Stimulated activated CD4-positive, alpha-beta T cell treated with anti-CD3 and anti-CD28 coated beads, Interleukin-4, amount 100 ng/mL, for 4 hours (primary cell): ENCODE results near the gene BMI1.

Source experiments
- DNase-seq, 2 experiments: peaks; one replicate each; pipeline ENCODE4 v3.0.0-alpha.2; 2020

The BMI1 gene

DNA sequence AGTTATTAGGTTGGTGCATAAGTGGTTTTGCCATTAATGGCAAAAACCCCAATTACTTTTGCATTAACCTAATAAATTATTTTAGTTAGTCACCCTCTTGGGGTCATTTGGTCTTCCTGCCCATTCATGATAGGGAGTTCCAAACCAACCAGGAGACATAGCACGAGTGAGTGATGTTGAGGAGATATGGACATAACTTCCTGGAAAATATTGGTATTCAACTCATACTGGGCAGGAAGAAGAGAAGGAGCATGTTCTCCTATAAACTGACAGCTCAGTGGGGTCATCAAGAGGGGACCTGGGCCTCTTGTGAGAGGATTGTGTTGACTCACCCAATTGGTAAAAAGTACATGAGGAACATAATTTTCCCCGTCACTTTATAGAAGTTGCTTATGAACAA, 48.1 kb downstream of the BMI1 start:
- DNase-seq, result no peak

DNA sequence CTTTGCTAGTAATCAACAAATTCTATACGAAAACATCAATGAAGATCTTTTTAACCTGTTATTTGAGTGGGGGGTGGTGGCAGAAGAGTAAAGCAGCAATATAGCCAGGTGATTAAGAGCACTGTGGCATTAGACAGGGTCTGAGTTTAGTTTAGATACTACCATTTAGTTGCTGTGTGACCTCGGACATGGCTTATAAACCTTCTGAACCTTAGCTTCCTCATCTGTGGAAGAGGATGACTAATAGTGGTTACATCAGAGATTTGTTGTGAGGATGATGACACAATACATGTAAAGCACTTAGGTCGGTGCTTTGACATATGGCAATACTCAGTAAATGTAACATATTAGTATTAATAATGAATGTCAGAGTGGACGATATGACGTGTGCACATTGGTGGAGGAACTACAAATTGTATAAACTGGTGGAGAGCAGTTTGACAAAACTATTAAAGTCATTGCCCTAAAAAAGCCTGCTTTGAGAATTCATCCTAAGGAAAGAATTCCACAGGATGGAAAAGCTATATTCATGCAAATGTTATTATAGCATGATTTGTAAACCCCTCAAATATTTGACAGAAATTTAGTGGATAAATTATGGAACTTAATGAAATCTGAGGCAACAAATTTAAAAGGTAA, 48.7 kb downstream of the BMI1 start:
- DNase-seq, result no peak

DNA sequence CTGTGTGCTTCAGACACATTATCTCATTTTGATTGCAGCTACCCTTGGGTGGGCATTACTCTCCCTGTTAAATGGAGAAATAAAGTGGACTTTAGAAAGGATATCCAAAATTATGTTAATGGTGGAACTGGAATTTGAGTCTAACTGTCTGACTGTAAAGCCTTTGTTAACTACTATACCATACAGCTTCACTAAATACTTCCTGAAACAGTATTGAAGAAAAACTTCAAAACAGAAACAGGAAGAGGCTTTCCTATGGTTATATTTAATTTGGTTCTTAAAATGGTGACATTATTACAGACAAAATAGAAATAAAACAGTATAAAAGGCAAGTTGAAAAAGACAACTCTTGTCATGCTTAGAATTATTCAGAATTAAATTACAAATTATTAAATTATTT, 49.4 kb downstream of the BMI1 start:
- DNase-seq, result no peak

DNA sequence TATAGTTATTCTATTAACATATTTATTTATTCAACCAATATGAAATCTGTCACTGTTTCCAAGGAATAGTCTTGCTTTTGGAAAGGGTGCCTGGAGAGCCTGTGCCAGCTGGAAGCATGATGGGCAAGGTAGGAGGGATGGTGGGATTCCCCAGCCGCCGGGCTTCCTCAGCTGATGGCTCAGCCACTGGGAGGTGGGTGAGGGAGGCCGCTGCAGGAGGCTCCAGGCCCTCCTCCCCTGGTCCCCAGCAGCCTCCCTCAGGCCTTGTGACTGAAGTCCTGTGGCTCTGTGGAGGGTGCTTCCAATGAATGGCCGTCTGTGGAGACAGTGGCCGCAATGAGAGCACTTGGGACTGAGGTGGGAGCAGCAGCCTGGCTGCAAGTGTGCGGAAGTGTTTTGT, 51.4 kb downstream of the BMI1 start:
- DNase-seq, result no peak

DNA sequence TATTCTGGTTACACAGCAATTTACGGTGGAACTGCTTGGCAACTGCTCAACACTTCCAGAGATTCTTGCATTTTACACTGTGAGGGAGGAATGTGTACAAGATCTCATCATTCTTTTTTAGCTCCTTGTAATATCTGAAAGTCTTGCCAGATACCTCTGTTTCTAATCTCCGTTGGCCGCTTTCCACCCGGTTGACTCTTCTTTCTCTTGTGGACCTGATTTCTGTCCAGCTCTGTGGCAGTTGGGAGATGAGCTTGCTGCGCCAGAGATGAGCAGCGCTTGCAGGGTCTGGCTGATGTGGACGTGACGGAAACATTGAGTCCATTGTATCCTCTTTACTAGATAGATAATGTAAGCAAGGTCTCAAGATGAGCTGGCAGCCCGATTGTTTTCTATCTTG, 52.0 kb downstream of the BMI1 start:
- DNase-seq, result no peak

DNA sequence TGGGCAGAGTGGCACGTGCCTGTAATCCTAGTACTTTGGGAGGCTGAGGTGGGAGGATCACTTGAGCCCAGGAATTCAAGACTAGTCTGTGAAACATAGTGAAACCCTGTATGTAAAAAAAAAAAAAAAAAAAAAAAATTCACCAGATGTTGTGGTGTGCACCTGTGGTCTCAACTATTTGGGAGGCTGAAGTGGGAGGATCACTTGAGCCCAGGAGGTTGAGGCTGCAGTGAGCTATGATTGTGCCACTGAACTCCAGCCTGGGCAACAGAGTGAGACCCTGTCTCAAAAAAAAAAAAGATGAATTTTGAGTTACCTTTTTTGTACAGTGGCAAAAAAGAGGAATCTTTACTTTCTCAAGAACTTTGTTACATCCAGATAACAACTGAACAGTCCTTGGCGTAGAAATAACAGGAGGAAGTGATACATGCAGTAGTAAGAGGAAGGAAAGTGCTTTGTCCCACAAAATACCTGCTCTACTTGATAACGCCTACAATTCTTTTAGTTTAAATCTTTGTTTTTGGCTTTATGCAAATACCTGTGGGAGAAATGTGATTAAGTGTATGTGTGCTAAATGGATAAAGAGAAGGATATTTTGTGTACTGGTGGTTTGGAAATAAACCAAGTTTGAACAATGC, 53.7 kb downstream of the BMI1 start:
- DNase-seq, result no peak

DNA sequence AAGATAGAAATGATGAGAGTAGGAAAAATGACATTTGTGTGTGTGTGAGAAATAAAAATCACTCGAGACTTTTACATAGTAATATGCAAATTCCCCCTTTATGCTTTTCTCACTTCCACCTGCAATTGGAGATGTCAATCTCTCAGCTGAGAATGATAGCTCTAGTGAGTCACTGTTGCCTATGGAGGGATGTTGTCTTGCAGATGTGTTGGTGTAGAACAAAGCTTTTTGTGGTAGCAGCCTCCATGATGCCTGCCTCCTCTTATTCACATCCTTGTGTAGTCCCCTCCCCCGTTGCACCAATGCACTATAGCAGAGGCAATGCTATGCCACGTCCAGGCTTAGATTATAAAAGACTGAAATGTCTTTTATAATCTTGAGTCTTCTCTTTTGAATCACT, 58.2 kb downstream of the BMI1 start:
- DNase-seq, result peak; percentile 20 to 71
